Kidney glomerular epithelial cell (primary cell): Measurements from ENCODE around the gene PDE6D.

ENCODE experiments used
- DNase-seq: peaks from one replicate; lab custom pipeline; 2025; lab: John Stamatoyannopoulos, UW

Gene PDE6D

GRCh38 chr2:231780909-231781797 lies at the start of gene PDE6D:
Gene PDE6D, minus strand, starts transcription at chr2:231781282. Its CDS starts 168 bp downstream, at chr2:231781114.
- peak; percentile 97 for DNase-seq

GRCh38 chr2:231821908-231822307 lies 40.8 kb upstream of the PDE6D start:
- DNase-seq = no peak

GRCh38 chr2:231820786-231821303 lies 39.8 kb upstream of the PDE6D start:
- DNase-seq = no peak

GRCh38 chr2:231819447-231820042 lies 38.5 kb upstream of the PDE6D start:
- DNase-seq = no peak

- DNase-seq = no peak
Measured at GRCh38 chr2:231816327-231817026, 35.4 kb upstream of the PDE6D start.

- peak; percentile 42 for DNase-seq
Measured at GRCh38 chr2:231810905-231811304, 29.8 kb upstream of the PDE6D start.

GRCh38 chr2:231807020-231807419 lies 25.9 kb upstream of the PDE6D start:
- DNase-seq = no peak

- DNase-seq = no peak
Measured at GRCh38 chr2:231803501-231804138, 22.5 kb upstream of the PDE6D start.

GRCh38 chr2:231800493-231801091 lies 19.5 kb upstream of the PDE6D start:
- DNase-seq = peak; percentile 24

- peak; percentile 84 for DNase-seq
Measured at GRCh38 chr2:231795525-231796327, 14.6 kb upstream of the PDE6D start.

GRCh38 chr2:231794383-231794782 lies 13.3 kb upstream of the PDE6D start:
- no peak for DNase-seq

GRCh38 chr2:231791107-231791506 lies 10.0 kb upstream of the PDE6D start:
- DNase-seq = no peak

- DNase-seq = no peak
Measured at GRCh38 chr2:231786917-231787292, 5.8 kb upstream of the PDE6D start.

GRCh38 chr2:231786177-231786916 lies 5.3 kb upstream of the PDE6D start, which contains the start of gene COPS7B:
Gene COPS7B, plus strand, starts transcription at chr2:231786445. Its CDS starts 2,126 bp downstream, at chr2:231788571.
- peak; percentile 47 for DNase-seq

- DNase-seq = no peak
Measured at GRCh38 chr2:231785822-231786176, 4.7 kb upstream of the PDE6D start.

GRCh38 chr2:231785413-231785812 lies 4.3 kb upstream of the PDE6D start:
- no peak for DNase-seq

GRCh38 chr2:231781798-231782726 lies 980 bp upstream of the PDE6D start:
- DNase-seq = peak; percentile 15

- DNase-seq = peak; percentile 22
Measured at GRCh38 chr2:231780123-231780908, 766 bp downstream of the PDE6D start.
